ENCODE results near the gene ZMAT3.

ZMAT3 gene

DNA sequence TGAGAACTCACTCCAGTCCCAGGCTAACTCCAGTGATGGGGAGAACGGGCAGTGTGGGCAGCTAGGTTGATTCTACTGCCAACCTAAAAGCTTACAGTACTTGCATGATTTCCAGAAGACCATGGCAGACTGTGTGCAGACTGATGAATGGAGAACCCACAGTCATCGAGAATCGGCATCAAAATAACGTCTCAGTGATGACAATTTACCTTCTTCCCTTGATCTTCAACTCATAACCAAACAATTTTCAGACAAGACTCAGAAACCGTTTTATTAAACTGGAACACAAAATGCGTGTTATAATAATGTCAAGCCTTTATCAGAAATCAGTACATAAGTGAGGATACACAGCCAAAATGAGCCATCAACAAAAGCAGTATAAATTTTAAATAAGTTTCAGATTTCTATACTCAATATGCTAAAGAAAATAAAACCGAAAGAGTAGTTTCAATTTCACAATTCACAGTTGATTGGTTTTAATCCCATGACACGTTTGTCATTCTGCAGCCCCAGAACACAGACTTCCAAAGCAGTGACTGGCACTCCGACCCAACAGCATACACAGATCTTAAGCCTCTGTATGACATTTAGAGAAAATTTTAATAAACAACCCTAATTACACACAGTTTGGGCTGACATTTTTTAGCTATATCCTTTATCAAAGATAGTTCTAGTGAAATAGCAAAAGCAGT lies 54.5 kb downstream of the ZMAT3 start:
- in situ Hi-C loops (cut with MboI; ENCODE audit: low sequenced_read_pairs, unreplicated experiment), result loop anchor here (25.0 kb wide), 1 partner anchor 545 kb away; the partner anchor contains the start of gene ACTL6A
- TF ChIP-seq, protein P1, sequence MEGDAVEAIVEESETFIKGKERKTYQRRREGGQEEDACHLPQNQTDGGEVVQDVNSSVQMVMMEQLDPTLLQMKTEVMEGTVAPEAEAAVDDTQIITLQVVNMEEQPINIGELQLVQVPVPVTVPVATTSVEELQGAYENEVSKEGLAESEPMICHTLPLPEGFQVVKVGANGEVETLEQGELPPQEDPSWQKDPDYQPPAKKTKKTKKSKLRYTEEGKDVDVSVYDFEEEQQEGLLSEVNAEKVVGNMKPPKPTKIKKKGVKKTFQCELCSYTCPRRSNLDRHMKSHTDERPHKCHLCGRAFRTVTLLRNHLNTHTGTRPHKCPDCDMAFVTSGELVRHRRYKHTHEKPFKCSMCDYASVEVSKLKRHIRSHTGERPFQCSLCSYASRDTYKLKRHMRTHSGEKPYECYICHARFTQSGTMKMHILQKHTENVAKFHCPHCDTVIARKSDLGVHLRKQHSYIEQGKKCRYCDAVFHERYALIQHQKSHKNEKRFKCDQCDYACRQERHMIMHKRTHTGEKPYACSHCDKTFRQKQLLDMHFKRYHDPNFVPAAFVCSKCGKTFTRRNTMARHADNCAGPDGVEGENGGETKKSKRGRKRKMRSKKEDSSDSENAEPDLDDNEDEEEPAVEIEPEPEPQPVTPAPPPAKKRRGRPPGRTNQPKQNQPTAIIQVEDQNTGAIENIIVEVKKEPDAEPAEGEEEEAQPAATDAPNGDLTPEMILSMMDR (IDR thresholded peaks at IDR 0.05; ENCODE audit: borderline replicate concordance, control extremely low read depth, extremely low read depth, insufficient read depth, missing control alignments), result no peak

DNA sequence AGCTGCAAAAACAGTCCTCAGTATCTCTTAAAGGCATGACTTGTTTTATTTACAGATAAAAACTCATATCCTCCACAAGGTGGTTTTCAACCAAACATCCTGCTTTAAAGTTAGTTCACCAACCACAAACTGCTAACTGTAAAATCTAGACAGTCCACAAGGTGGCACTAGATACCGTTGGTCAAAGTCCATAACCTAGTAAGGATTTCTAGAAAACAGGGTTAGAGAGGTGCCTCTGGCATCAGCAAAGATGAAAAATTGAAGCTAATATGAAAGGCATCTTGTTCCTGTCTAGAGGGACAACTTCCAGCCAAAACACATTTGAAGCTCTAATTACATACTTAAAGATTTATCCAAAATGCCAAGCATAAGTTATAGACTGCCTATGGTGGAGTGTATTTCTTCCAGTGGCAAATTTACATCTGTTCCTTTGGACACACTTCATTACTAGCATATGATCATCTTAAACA lies 56.0 kb downstream of the ZMAT3 start:
- DNase-seq (ENCODE audit: low spot score), result peak; percentile 42
- TF ChIP-seq, protein P1 (IDR thresholded peaks at IDR 0.05; ENCODE audit: borderline replicate concordance, control extremely low read depth, extremely low read depth, insufficient read depth, missing control alignments), result peak; percentile 72
- in situ Hi-C loops (cut with MboI; ENCODE audit: low sequenced_read_pairs, unreplicated experiment), result loop anchor here (25.0 kb wide), 1 partner anchor 547 kb away; the partner anchor contains the start of gene ACTL6A

More for the DNA sequence above, 54.5 kb downstream of the ZMAT3 start:
- no peak for DNase-seq (ENCODE audit: low spot score)

DNA sequence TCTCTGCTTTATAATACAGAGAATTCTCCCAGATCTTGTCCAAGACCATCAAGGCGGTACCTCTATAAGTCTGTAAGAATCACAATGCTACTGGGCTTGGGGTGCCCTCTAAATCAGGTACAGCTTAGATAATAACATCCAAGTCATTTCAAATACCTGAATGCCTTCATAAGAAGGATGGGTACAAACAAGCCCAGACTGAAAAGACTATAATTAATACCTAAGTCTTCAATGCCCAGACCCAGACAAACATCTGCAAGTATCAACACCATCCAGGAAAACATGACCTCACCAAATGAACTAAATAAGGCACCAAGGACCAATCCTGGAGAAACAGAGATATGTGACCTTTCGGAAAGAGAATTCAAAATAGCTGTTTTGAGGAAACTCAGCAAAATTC lies 65.9 kb downstream of the ZMAT3 start:
- no peak for DNase-seq (ENCODE audit: low spot score)
- TF ChIP-seq, protein P1 (IDR thresholded peaks at IDR 0.05; ENCODE audit: borderline replicate concordance, control extremely low read depth, extremely low read depth, insufficient read depth, missing control alignments), result no peak
- in situ Hi-C loops (cut with MboI; ENCODE audit: low sequenced_read_pairs, unreplicated experiment), result loop anchor here (25.0 kb wide), 1 partner anchor 557 kb away; the partner anchor contains the start of gene ACTL6A

DNA sequence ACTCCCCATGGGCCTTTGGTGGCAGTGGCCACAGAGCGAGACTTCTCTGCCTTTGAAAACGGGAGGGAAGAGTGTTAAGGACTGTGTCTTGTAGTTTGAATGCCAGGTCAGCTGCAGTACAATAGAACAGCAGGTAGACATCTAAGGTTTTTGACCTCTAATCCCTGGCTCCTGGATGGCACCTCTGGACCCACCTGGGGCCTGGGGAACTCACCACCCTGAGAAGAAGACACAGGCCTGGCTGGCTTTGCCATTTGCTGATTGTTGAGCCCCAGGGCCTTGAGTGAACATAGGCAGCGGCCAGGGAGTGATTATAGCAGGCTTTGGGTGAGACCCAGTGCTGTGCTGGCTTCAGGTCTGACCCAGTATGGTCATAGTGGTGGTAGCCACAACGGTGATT lies 66.4 kb downstream of the ZMAT3 start:
- in situ Hi-C loops (cut with MboI; ENCODE audit: low sequenced_read_pairs, unreplicated experiment), result loop anchor here (25.0 kb wide), 1 partner anchor 557 kb away; the partner anchor contains the start of gene ACTL6A
- TF ChIP-seq, protein P1 (IDR thresholded peaks at IDR 0.05; ENCODE audit: borderline replicate concordance, control extremely low read depth, extremely low read depth, insufficient read depth, missing control alignments), result no peak

DNA sequence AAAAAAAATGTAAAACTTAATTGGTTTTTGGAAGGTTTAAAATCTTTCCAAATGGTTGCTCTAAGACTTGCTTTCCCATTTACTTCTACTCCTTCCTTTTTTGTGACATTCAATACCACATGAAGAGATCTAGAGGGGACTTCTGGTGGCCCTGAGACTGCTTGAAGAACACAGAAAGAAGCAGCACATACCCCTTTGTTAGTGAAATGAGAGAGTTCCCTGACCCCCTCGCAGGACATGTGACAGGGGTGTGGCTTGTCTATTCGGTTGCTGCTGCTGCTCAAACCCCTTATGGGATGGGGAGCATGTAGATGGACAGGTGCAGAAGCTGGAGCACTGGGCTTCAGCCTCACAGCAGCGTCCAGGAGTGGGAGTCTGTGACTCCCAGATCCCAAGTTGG lies 71.0 kb downstream of the ZMAT3 start:
- TF ChIP-seq, protein P1 (IDR thresholded peaks at IDR 0.05; ENCODE audit: borderline replicate concordance, control extremely low read depth, extremely low read depth, insufficient read depth, missing control alignments), result no peak
- DNase-seq (ENCODE audit: low spot score), result no peak
- in situ Hi-C loops (cut with MboI; ENCODE audit: low sequenced_read_pairs, unreplicated experiment), result loop anchor here (25.0 kb wide), 1 partner anchor 562 kb away; the partner anchor contains the start of gene ACTL6A

More for the DNA sequence above, 66.4 kb downstream of the ZMAT3 start:
- no peak for DNase-seq (ENCODE audit: low spot score)

DNA sequence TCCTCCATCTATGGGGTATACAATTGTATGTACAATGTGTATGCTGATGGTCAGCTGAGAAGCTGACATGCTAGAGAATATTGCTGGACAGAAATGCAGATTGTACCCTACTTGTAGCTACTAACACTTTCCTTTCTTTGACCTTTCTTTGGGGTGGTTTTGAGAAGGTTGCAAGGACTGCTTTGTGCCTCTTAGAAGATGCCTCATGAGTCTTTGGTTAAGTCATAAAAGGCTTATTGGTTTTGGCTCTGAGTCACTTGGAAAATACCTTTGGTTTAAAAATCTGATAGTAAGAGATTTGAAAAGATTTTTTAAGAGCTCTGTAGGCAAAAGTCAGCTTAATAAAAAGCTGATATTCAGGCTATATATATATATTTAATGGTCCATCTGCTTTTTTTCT lies 71.5 kb downstream of the ZMAT3 start:
- DNase-seq (ENCODE audit: low spot score), result peak; percentile 27
- in situ Hi-C loops (cut with MboI; ENCODE audit: low sequenced_read_pairs, unreplicated experiment), result loop anchor here (25.0 kb wide), 1 partner anchor 562 kb away; the partner anchor contains the start of gene ACTL6A
- TF ChIP-seq, protein P1 (IDR thresholded peaks at IDR 0.05; ENCODE audit: borderline replicate concordance, control extremely low read depth, extremely low read depth, insufficient read depth, missing control alignments), result no peak
